CD4-positive, alpha-beta memory T cell (primary cell): ENCODE results near the gene TIMM17B. TPM values are rescaled to one million over a fixed set of nuclear protein-coding genes. Genes with fewer than 3 reads are reported as not detected.

Source experiments
- CTCF ChIA-PET: fragments of 350-600 bp; sonication (Branson Sonifier 250); formaldehyde crosslinking; loops from one replicate; lab custom pipeline; 2021; ENCODE audit warnings: inconsistent platforms; ENCODE audit not compliant: partially characterized antibody; lab: Charles Lee
- POLR2A ChIA-PET: fragments of 350-600 bp; sonication (Branson Sonifier 250); formaldehyde crosslinking; loops from one replicate; lab custom pipeline; 2021; ENCODE audit not compliant: partially characterized antibody; lab: Charles Lee
- DNase-seq, 5 donors: peaks; one replicate each; pipeline versions ENCODE4 v3.0.0 to v3.0.0-alpha.2; 2020 to 2022; ENCODE audit warnings: mixed read lengths in 1 of 5
- H3K27ac ChIP-seq: one replicate; pipeline ENCODE4 v1.7.0; 2013; ENCODE audit warnings: low read depth, low read length
- H3K27me3 ChIP-seq: 2 replicates; pipeline ENCODE4 v1.7.0; 2013; ENCODE audit warnings: mild to moderate bottlenecking, low read length, moderate library complexity; ENCODE audit not compliant: insufficient read depth
- H3K36me3 ChIP-seq: 2 replicates; pipeline ENCODE4 v1.7.0; 2013; ENCODE audit warnings: mild to moderate bottlenecking, low read length, moderate library complexity; ENCODE audit not compliant: insufficient read depth
- H3K4me1 ChIP-seq: 2 replicates; pipeline ENCODE4 v1.7.0; 2013; ENCODE audit warnings: mild to moderate bottlenecking, low read length, moderate library complexity; ENCODE audit not compliant: insufficient read depth
- H3K4me3 ChIP-seq, 2 donors: one replicate each; pipeline ENCODE4 v1.7.0; 2013; ENCODE audit warnings: low read length in 2 of 2, mild to moderate bottlenecking in 1 of 2
- H3K9me3 ChIP-seq, 2 donors: one replicate each; pipeline ENCODE4 v1.7.0; 2013; ENCODE audit warnings: low read length in 2 of 2, control low read depth in 1 of 2; ENCODE audit not compliant: control insufficient read depth in 1 of 2
- H3K27ac Mint-ChIP-seq, 7 donors: one replicate each; pipeline ENCODE4 v1.8.0; 2020 to 2021; ENCODE audit warnings: mixed read lengths in 7 of 7, mild to moderate bottlenecking in 6 of 7, inconsistent platforms in 3 of 7, moderate library complexity in 3 of 7
- H3K27me3 Mint-ChIP-seq, 2 donors: one replicate each; pipeline ENCODE4 v1.8.0; 2020 to 2021; ENCODE audit warnings: mixed read lengths in 2 of 2
- H3K36me3 Mint-ChIP-seq, 2 donors: one replicate each; pipeline ENCODE4 v1.8.0; 2020 to 2021; ENCODE audit warnings: mixed read lengths in 2 of 2, inconsistent platforms in 1 of 2, mild to moderate bottlenecking in 1 of 2
- H3K4me1 Mint-ChIP-seq, 4 donors: one replicate each; pipeline ENCODE4 v1.8.0; 2020 to 2021; ENCODE audit warnings: mixed read lengths in 4 of 4, mild to moderate bottlenecking in 1 of 4
- H3K4me3 Mint-ChIP-seq, 8 donors: one replicate each; pipeline ENCODE4 v1.8.0; 2020 to 2021; ENCODE audit warnings: mixed read lengths in 8 of 8, mild to moderate bottlenecking in 7 of 8, moderate library complexity in 6 of 8, inconsistent platforms in 3 of 8
- H3K9me3 Mint-ChIP-seq, 8 donors: one replicate each; pipeline ENCODE4 v1.8.0; 2020 to 2021; ENCODE audit warnings: mixed read lengths in 8 of 8, mild to moderate bottlenecking in 5 of 8, inconsistent platforms in 3 of 8, moderate library complexity in 1 of 8
- intact Hi-C: fragments of 100-400 bp; cut with micrococcal nuclease; formaldehyde crosslinking; loops from one replicate; pipeline ENCODE4 v1.15.1; 2023
- polyA plus RNA-seq, 2 donors: library from polyadenylated mRNA; unstranded; fragments of 300-500 nt; fragmentation: Illumina TruSeq; gene quantifications; one replicate each; pipeline ENCODE4 v1.2.3, GENCODE V29; 2021
- total RNA-seq, 2 experiments: library from RNA; stranded (reverse); gene quantifications; one replicate each; pipeline ENCODE4 v1.2.3, GENCODE V29; 2021

The TIMM17B gene
- total and polyA plus RNA-seq, 4 experiments from 2014 or later: 42.6 to 69.7 (median 55.8) TPM

GRCh38 chrX:48914593-48915493, 17.3 kb upstream of the TIMM17B start:
- ChIA-PET POLR2A (interaction anchor here (0.9 to 3.3 kb wide), 8 partner anchors 12 to 267 kb away, joined by 3 to 33 read pairs (median 5); partner anchors contain the start of genes PQBP1 and TIMM17B), CTCF (interaction anchor here (0.6 to 2.3 kb wide), 6 partner anchors 23 to 267 kb away, joined by 3 to 12 read pairs (median 6); no protein-coding TSS in a partner anchor)
- intact Hi-C loops: loop anchor here (5.0 kb wide), 1 partner anchor 87 kb away; the partner anchor contains the start of gene GRIPAP1
- Histone ChIP-seq H3K4me1 (peaks cover 60% of the 10 kb centered on the region), H3K36me3 (peaks cover 47% of the 10 kb centered on the region), H3K27ac (peak overlapping the region; percentile 36), H3K9me3 (no peaks in the 10 kb centered on the region), H3K27me3 (no peaks in the 10 kb centered on the region), H3K4me3 (peak overlapping the region; percentile 29 to 98)
- Mint-ChIP-seq H3K4me3 (peak overlapping the region; percentile 71 to 97 (median 96)), H3K36me3 (peaks cover 46 to 84% of the 10 kb centered on the region in 2 donors), H3K4me1 (peaks cover 28 to 83% (median 57%) of the 10 kb centered on the region in 4 donors), H3K27me3 (no peaks in the 10 kb centered on the region), H3K27ac (peak overlapping the region; percentile 43 to 96 (median 79)), H3K9me3 (peaks cover 0 to 17% (median 0%) of the 10 kb centered on the region in 8 donors)
- no peak for DNase-seq

- Mint-ChIP-seq H3K27me3 (no peaks in the 10 kb centered on the region), H3K9me3 (peaks cover 0 to 17% (median 0%) of the 10 kb centered on the region in 8 donors), H3K27ac (peak overlapping the region; percentile 44 to 96 (median 85)), H3K4me3 (peak overlapping the region; percentile 71 to 97 (median 96)), H3K4me1 (peaks cover 26 to 74% (median 50%) of the 10 kb centered on the region in 4 donors), H3K36me3 (peaks cover 47 to 75% of the 10 kb centered on the region in 2 donors)
- Histone ChIP-seq H3K9me3 (no peaks in the 10 kb centered on the region), H3K27me3 (no peaks in the 10 kb centered on the region), H3K4me1 (peaks cover 58% of the 10 kb centered on the region), H3K27ac (peak overlapping the region; percentile 36), H3K4me3 (no peak overlapping the region), H3K36me3 (peaks cover 47% of the 10 kb centered on the region)
- DNase-seq: peak in 1 of 5 donors; percentile 34
- ChIA-PET CTCF (interaction anchor here (1.1 kb wide), 1 partner anchor 32 kb away, joined by 3 read pairs; no protein-coding TSS in a partner anchor), POLR2A (interaction anchor here (0.9 to 3.3 kb wide), 6 partner anchors 10 to 40 kb away, joined by 3 to 86 read pairs (median 10); partner anchors contain the start of genes PQBP1 and TIMM17B)
- intact Hi-C loops: no loop called here
Observed at GRCh38 chrX:48913605-48914366, 16.2 kb upstream of the TIMM17B start.

GRCh38 chrX:48911412-48912182, 14.0 kb upstream of the TIMM17B start, which contains the start of gene SLC35A2:
SLC35A2 (minus strand) TSS chrX:48911646; CDS start chrX:48911636, 10 bp downstream.
- no peaks in the 10 kb centered on the region for H3K9me3 ChIP-seq
- POLR2A ChIA-PET: interaction anchor here (0.7 to 2.9 kb wide), 24 partner anchors 8 to 263 kb away, joined by 3 to 86 read pairs (median 5); partner anchors contain the start of genes HDAC6, OTUD5, PQBP1 and TFE3
- peak within 1 kb of the TSS; percentile 85 to 96 (median 92) for H3K4me3 Mint-ChIP-seq
- H3K36me3 ChIP-seq: peaks cover 39% of the 10 kb centered on the region
- H3K27ac ChIP-seq: peak within 1 kb of the TSS; percentile 76
- H3K27me3 ChIP-seq: no peaks in the 10 kb centered on the region
- no peaks in the 10 kb centered on the region for H3K27me3 Mint-ChIP-seq
- intact Hi-C loops: loop anchor here (1.0 kb wide), 3 partner anchors 13 to 263 kb away; no protein-coding TSS in a partner anchor
- peaks cover 26 to 62% (median 43%) of the 10 kb centered on the region in 4 donors for H3K4me1 Mint-ChIP-seq
- H3K36me3 Mint-ChIP-seq: peaks cover 39 to 58% of the 10 kb centered on the region in 2 donors
- peak within 1 kb of the TSS; percentile 93 to 100 (median 98) for H3K27ac Mint-ChIP-seq
- peak; percentile 89 to 92 (median 90) for DNase-seq
- H3K4me3 ChIP-seq: peak within 1 kb of the TSS; percentile 47 to 74
- H3K9me3 Mint-ChIP-seq: peaks cover 0 to 13% (median 0%) of the 10 kb centered on the region in 8 donors
- CTCF ChIA-PET: interaction anchor here (0.7 to 1.7 kb wide), 7 partner anchors 15 to 263 kb away, joined by 3 to 9 read pairs (median 6); no protein-coding TSS in a partner anchor
- peaks cover 58% of the 10 kb centered on the region for H3K4me1 ChIP-seq

- Mint-ChIP-seq H3K27me3 (no peaks in the 10 kb centered on the region), H3K27ac (peak overlapping the region; percentile 93 to 100 (median 98)), H3K36me3 (peaks cover 35 to 53% of the 10 kb centered on the region in 2 donors), H3K4me3 (peak overlapping the region; percentile 85 to 96 (median 92)), H3K9me3 (peaks cover 0 to 13% (median 0%) of the 10 kb centered on the region in 8 donors), H3K4me1 (peaks cover 26 to 58% (median 41%) of the 10 kb centered on the region in 4 donors)
- Histone ChIP-seq H3K36me3 (peaks cover 33% of the 10 kb centered on the region), H3K27ac (peak overlapping the region; percentile 76), H3K4me1 (peaks cover 55% of the 10 kb centered on the region), H3K27me3 (no peaks in the 10 kb centered on the region), H3K4me3 (peak overlapping the region; percentile 47 to 74), H3K9me3 (no peaks in the 10 kb centered on the region)
- DNase-seq: no peak
- CTCF ChIA-PET: interaction anchor here (0.7 to 1.7 kb wide), 4 partner anchors 26 to 263 kb away, joined by 3 to 9 read pairs (median 6); no protein-coding TSS in a partner anchor
- intact Hi-C loops: loop anchor here (1.0 kb wide), 2 partner anchors 13 to 263 kb away; no protein-coding TSS in a partner anchor
- POLR2A ChIA-PET: interaction anchor here (0.6 to 2.9 kb wide), 16 partner anchors 9 to 259 kb away, joined by 3 to 86 read pairs (median 5); partner anchors contain the start of genes HDAC6, OTUD5, PQBP1 and TFE3
Observed at GRCh38 chrX:48910926-48911411, 13.4 kb upstream of the TIMM17B start.

- DNase-seq: no peak
- intact Hi-C loops: no loop called here
- POLR2A ChIA-PET: interaction anchor here (0.9 kb wide), 1 partner anchor 10 kb away, joined by 3 read pairs; no protein-coding TSS in a partner anchor
- Mint-ChIP-seq H3K4me3 (peak overlapping the region in 3 of 8 donors; percentile 26 to 88 (median 36)), H3K9me3 (peaks cover 0 to 13% (median 0%) of the 10 kb centered on the region in 8 donors), H3K27ac (peak overlapping the region in 3 of 7 donors; percentile 46 to 96 (median 65)), H3K27me3 (no peaks in the 10 kb centered on the region), H3K4me1 (peaks cover 26 to 46% (median 37%) of the 10 kb centered on the region in 4 donors), H3K36me3 (peaks cover 26 to 45% of the 10 kb centered on the region in 2 donors)
- Histone ChIP-seq H3K4me3 (no peak overlapping the region), H3K4me1 (peaks cover 44% of the 10 kb centered on the region), H3K27me3 (no peaks in the 10 kb centered on the region), H3K27ac (no peak overlapping the region), H3K36me3 (peaks cover 21% of the 10 kb centered on the region), H3K9me3 (no peaks in the 10 kb centered on the region)
- CTCF ChIA-PET: interaction anchor here (1.6 kb wide), 1 partner anchor 262 kb away, joined by 6 read pairs; no protein-coding TSS in a partner anchor
Observed at GRCh38 chrX:48909703-48910294, 12.2 kb upstream of the TIMM17B start.
